Measurements from ENCODE around the gene SPATA1. TPM values are rescaled to one million over a fixed set of nuclear protein-coding genes. Genes with fewer than 3 reads are reported as not detected.

SPATA1 gene
- total and polyA plus RNA-seq, 9 of the 15 experiments (the other 6 are each of a cell fraction or from before 2014, with no cell fraction given): 0.79 to 2.9 (median 1.5) TPM

- no peaks in the 10 kb centered on the region for H3K36me3 ChIP-seq (ENCODE audit: control insufficient read depth, insufficient read depth, low read length)
- ChIA-PET POLR2A (interaction anchor here (1.0 kb wide), 1 partner anchor 196 kb away, joined by 3 read pairs; no protein-coding TSS in a partner anchor), CTCF (ENCODE audit: low intra/inter-chr PET ratio) (no interaction called here)
- no peak overlapping the region for H3K4me2 ChIP-seq (ENCODE audit: insufficient read depth, low read length)
- 0 out of 5 replicates have a peak, but pooled peaks cover 0 to 4% of the 10 kb centered on the region in 2 experiments for H3K27me3 ChIP-seq (ENCODE audit: control insufficient read depth in 2 of 2, insufficient read depth in 2 of 2, low read length in 2 of 2)
- in situ Hi-C loops (cut with MboI): loop anchor here (25.0 kb wide), 1 partner anchor 688 kb away; no protein-coding TSS in a partner anchor
- DNase-seq (ENCODE audit: extremely low read depth in 1 of 4, low spot score in 3 of 4): no peak
- H3K79me2 ChIP-seq (ENCODE audit: control insufficient read depth, insufficient read depth, low read length): no peaks in the 10 kb centered on the region
- no peak overlapping the region for H3K4me3 ChIP-seq
- intact Hi-C loops (cut with micrococcal nuclease): loop anchor here (5.0 kb wide), 3 partner anchors 58 to 668 kb away; partner anchors contain the start of gene PRKACB
- peaks cover 7 to 14% of the 10 kb centered on the region in 2 experiments for H3K4me1 ChIP-seq (replicated peaks in 1 of 2; ENCODE audit: control insufficient read depth in 2 of 2, insufficient read depth in 2 of 2, low read length in 2 of 2)
- no peak overlapping the region for H3K9ac ChIP-seq (ENCODE audit: insufficient read depth in 1 of 2, low read depth in 2 of 2, low read length in 2 of 2)
- TF ChIP-seq PRDM10 (IDR thresholded peaks at IDR 0.05; ENCODE audit: partially characterized antibody): no peak
- no peak for TF ChIP-seq ZNF431 (CRISPR knock-in tag; IDR thresholded peaks at IDR 0.05)
- TF ChIP-seq ATF3 (IDR thresholded peaks at IDR 0.05): no peak
- no peak for TF ChIP-seq ATF3 (CRISPR knock-in tag; conservative IDR thresholded peaks at IDR 0.05)
- BruUV-seq (replicated peaks): no TSS peak
- 45% methylated on average over 3 of the region's 5 CpGs for WGBS (ENCODE audit: insufficient coverage, low coverage, missing lambda C conversion rate)
- FAIRE-seq: no peak
- H3K27ac ChIP-seq (ENCODE audit: extremely low read depth, low read depth, low read length): no peak overlapping the region
- ATAC-seq: no peak
- H3K9me1 ChIP-seq (ENCODE audit: control insufficient read depth, insufficient read depth, low read length): no peaks in the 10 kb centered on the region
- H3K9me3 ChIP-seq (replicated peaks; ENCODE audit: control insufficient read depth, insufficient read depth, low read depth, low read length): no peaks in the 10 kb centered on the region
- no peak overlapping the region for H2AFZ ChIP-seq (ENCODE audit: low read depth, low read length)
- H4K20me1 ChIP-seq (replicated peaks; ENCODE audit: control insufficient read depth, insufficient read depth, low read length): no peaks in the 10 kb centered on the region
Measured at GRCh38 chr1:84600796-84601195, 94.6 kb downstream of the SPATA1 start.
